ENCODE results near the gene CCNT2.
"Not testable (repeated sequence)": the region's sequence is repeated elsewhere in the genome, so short reads cannot be mapped to it uniquely, and the experiment has no call there.

CCNT2 gene

DNA sequence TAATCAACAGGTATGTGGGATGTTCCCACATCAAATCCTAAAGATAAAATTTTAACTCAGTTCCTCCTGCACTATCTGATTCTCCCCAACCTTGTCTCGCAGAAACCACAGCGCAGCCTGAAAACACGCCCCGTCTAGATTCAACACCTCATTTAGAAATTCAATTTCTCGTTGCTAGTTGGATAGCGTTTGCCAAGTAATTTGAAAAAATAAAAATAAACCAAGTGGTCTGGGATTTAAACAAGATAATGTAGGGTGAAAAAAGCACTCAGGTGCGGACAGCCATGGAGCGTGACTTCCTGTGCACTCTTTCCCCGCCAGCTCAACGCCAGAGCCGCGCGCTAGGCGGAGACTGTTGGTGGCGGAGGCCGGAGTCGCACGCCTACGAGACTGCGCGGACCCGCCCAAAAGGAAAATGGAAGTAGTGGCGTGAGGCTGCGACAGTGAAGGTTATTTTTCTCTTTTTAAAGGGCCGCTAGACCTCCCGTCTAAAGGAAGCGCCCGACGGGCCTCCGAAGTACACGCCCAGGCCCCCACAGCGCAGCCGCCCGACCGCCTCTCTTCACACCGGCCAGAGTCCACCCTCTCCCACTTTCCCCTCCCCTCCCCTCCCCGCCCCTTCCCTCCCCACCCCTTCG lies 615 bp upstream of the CCNT2 start:
- in situ Hi-C loops (cut with MboI; ENCODE audit: low sequenced_read_pairs): no loop called here

DNA sequence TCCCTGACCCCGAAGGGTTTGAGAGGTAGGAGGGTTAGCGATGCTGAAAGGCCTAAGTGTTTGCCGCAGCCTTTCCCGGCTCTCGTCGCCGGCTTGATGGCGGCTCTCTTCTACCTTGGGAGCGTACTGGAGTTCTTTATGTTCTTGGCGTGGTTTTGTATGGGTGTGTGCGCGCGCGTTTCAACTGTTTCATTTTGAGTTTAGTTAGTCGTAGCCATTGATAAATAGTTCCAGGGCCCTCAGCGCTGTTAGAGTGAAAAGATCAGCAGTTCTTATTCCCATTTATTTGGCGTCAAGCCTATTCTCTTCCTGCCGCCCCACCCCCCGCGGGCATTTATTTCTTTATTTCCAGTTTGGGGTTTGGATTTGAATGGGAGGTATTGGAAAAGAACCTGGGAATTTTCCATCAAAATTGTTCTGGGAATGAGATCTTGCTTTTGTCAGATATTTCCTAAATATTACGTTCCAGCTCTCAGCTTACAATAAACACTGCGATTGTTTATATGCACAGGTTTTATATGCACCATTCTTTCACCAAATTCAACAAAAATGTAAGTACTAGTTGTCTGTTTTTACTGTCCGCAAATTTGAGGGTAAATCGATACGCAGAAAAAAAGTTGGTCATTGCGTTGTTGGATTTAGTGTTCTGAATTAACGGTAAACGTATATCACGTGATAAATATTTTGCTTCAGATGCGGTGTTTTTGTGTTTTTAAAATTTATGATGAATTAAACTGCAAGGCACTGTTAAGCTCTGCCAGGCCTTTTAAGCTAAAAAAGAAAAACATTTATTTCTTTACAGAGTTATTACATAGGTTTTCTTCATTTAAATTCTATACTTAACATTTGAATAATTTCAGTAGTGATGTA lies 954 bp downstream of the CCNT2 start:
- in situ Hi-C loops (cut with MboI; ENCODE audit: low sequenced_read_pairs): no loop called here

- in situ Hi-C loops (cut with MboI; ENCODE audit: low sequenced_read_pairs): no loop called here
Observed at GRCh38 chr2:134924912-134925311, 6.3 kb downstream of the CCNT2 start.

- in situ Hi-C loops (cut with MboI; ENCODE audit: low sequenced_read_pairs): no loop called here
Observed at GRCh38 chr2:134926231-134926931, 7.8 kb downstream of the CCNT2 start.

GRCh38 chr2:134927195-134927594 lies 8.6 kb downstream of the CCNT2 start:
- in situ Hi-C loops (cut with MboI; ENCODE audit: low sequenced_read_pairs): no loop called here

GRCh38 chr2:134932864-134933526 lies 14.4 kb downstream of the CCNT2 start:
- in situ Hi-C loops (cut with MboI; ENCODE audit: low sequenced_read_pairs): no loop called here

DNA sequence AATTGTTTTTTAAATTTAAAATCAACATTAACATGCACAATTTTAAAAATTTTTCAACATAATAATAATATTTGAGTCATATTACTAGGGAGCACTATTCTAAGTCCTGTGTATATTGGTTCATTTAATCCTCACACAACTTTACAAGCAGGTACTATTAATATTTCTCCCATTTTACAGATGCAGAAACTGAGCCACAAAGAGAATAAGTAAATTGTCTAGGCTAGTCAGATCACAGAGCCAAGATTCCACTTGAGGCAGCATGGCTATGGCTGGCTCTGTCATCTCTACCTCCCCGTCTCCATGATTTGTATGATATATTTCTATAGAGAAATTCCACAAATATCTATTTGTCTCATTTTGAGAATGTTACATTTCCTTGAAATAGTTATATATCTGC lies 15.1 kb downstream of the CCNT2 start:
- in situ Hi-C loops (cut with MboI; ENCODE audit: low sequenced_read_pairs): no loop called here

- in situ Hi-C loops (cut with MboI; ENCODE audit: low sequenced_read_pairs): no loop called here
Observed at GRCh38 chr2:134934150-134934549, 15.5 kb downstream of the CCNT2 start.

- in situ Hi-C loops (cut with MboI; ENCODE audit: low sequenced_read_pairs): no loop called here
Observed at GRCh38 chr2:134934641-134935040, 16.0 kb downstream of the CCNT2 start.

GRCh38 chr2:134936691-134937090 lies 18.1 kb downstream of the CCNT2 start:
- in situ Hi-C loops (cut with MboI; ENCODE audit: low sequenced_read_pairs): no loop called here

- in situ Hi-C loops (cut with MboI; ENCODE audit: low sequenced_read_pairs): no loop called here
Observed at GRCh38 chr2:134943540-134943939, 24.9 kb downstream of the CCNT2 start.

DNA sequence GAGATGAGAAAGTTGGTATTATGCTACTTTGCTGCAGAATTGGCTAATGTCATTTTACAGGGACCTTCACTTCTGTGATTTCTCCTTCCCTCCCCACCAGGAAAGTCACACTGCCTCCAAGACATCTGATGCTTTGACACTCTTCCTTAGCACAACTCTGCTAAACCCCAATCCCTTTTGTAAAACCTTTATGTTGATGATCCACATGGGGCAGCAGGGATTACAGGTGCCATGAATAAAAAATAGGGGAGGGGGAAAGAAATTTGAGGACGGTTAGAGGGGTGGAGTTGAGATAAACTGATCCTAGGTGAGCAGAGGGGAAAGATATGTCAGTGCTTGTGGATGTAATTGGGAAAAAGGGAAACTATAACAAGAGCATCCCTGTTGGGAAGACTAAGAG lies 26.4 kb downstream of the CCNT2 start:
- in situ Hi-C loops (cut with MboI; ENCODE audit: low sequenced_read_pairs): no loop called here

DNA sequence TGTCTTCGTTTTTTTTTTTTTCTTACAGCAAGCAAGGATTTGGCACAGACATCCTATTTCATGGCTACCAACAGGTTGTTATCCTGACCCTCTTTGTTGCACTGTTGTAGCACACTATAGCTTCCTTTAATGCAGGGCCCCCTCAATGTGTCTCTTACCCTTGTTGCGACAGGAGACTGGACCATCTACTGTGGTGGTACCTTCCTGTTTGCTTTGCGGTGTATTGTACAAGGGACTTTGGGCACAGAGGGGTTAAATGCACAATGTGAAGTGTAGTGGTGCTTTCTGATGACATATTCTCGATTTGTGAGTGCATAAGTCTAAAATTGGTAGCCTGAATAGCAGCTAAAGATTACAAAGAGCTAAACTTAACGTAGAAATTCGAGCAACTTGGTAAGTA lies 27.5 kb downstream of the CCNT2 start:
- in situ Hi-C loops (cut with MboI; ENCODE audit: low sequenced_read_pairs): no loop called here

DNA sequence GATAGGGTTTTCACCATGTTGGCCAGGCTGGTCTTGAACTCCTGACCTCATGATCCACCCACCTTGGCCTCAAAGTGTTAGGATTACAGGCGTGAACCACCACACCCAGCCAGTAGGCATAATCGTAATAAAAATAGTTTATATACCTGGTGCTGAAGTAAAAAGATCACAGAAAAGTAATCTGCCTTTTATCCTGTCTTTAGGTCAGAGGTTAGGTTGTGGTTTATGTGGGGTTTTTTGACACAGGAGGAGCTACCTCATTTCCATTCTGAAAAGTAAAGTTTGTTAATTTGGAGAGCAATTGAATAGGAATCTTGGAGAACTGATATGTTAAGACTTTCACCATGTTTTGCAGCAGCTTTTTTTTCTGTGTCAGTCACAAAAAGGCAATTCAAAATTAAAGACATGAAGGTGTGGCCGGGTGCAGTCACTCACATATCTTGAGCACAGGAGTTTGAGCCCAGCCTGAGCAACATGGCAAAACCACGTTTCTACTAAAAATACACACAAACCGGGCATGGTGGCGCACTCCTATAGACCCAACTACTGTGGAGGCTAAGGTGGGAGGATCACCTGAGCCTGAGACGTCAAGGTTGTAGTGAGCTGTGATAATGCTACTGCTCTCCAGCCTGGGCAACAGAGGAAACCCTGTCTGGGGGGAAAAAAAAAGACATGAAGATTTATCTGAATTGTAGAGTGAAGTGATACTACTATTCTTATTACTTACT lies 31.5 kb downstream of the CCNT2 start:
- in situ Hi-C loops (cut with MboI; ENCODE audit: low sequenced_read_pairs): no loop called here

DNA sequence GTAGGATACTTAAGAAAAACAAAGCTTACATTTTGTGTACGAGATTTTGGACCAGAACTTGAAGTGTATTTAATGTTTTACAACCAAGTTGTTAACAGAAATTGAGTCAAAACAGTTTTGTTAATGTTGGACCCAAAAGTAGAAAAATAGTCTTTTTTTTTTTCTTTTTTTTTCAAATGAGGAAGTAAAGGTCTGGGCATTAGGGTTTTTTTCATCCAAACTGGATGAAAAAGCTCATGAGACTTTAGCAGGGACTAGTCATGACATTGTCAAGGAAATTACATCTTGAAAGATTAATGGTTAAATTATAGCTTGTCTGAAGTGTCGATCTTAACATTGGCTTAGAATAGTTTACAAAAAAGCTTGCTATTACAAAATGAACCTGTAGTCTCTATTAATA lies 32.3 kb downstream of the CCNT2 start:
- in situ Hi-C loops (cut with MboI; ENCODE audit: low sequenced_read_pairs): no loop called here

DNA sequence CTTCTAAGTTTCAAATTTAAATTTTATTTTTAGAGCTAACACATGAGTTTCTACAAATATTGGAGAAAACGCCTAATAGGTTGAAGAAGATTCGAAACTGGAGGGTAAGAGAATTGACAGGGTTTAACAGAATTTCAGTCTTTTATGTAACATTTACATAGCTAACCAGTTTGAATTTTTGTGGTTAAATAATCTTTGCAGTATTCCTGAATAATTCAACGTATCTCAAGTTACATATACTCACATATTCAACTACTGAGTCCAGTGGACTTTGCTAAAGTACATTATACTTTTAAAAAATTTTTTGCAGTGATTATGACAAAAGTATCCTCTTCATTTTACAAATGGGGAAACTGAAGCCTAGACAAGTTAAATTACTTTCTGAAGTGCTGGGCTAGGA lies 34.0 kb downstream of the CCNT2 start:
- in situ Hi-C loops (cut with MboI; ENCODE audit: low sequenced_read_pairs): no loop called here

- in situ Hi-C loops (cut with MboI; ENCODE audit: low sequenced_read_pairs): no loop called here
Observed at GRCh38 chr2:134954065-134954464, 35.4 kb downstream of the CCNT2 start.

DNA sequence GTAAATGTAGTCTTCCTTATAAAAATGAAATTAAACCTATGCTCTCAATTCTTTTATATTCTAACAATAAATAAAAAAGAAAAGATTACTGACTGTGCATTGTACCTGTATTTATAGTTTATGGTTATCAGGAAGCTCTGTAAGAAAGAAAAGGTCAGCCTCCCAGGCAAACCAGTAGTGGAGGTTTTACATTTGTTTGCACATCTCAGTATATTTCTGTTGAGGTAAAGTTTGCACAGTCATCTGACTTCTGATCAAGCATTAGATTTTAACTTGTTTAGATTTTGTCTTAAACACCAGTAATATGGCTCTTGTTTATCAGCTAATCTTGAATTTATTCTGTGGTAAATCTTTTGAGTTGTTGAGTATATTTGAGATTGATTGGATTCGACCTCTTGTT lies 37.1 kb downstream of the CCNT2 start:
- in situ Hi-C loops (cut with MboI; ENCODE audit: low sequenced_read_pairs): no loop called here

DNA sequence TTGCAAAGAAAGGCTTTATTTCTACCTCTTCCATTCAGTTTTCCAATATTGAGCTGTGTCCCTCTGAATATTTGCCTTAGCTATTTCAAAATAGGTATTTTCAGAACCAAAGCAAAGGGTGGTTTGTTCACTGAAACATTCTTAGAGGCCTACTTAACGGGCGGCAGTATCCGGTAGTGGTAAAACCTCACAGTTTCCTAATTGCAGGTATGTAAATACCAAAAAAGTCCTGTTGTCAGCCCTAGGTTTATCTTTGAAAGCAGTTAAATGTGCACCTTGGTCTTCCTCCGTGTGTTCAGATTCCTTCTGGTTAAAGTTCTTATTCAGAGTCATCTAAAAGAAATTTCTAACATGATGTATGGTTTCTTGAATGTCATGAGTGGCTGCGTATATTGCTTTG lies 38.9 kb downstream of the CCNT2 start:
- in situ Hi-C loops (cut with MboI; ENCODE audit: low sequenced_read_pairs): no loop called here

DNA sequence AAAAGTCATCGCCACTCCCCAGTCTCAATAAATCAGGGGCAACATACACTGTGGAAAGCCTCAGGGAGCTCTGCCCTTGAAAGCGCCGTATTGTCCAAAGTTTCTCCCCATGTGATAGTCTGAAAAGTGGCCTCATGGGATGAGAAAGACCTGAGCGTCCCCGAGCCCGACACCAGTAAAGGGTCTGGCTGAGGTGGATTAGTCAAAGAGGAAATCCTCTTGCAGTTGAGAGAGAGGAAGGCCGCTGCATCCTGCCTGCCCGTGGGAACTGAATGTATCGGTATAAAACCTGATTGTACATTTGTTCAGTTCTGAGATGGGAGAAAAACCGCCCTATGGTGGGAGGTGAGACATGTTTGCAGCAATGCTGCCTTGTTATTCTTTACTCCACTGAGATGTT lies 48.5 kb downstream of the CCNT2 start:
- in situ Hi-C loops (cut with MboI; ENCODE audit: low sequenced_read_pairs): not testable (repeated sequence)

All from HL-60/S4 treated with phorbol 12-myristate 13-acetate at 8.2 ng/mL for 4 days and 3 days (cell line).